Measurements from ENCODE around the gene SEC61A1.

Gene SEC61A1

DNA sequence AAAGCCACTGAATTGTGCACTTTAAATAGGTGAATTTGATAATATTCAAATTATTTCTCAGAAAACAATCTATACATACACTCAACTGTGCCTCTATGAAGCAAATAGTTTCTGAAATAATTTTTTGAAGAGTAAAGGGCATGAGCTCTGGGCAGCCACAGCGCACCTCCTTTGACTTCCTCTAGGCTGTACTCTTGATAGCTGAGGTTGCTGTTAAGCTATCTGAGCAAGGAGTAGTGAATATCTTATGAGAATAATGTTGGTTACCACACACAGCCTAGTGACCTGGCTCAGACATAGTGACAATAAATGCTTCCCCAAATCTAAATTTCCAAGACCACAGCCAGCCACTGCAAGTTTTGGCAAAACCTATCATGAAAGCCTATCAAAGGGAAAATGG is 11.6 kb upstream of the SEC61A1 start:
- no peak for TF ChIP-seq CTCF (IDR thresholded peaks at IDR 0.05; ENCODE audit: low read depth, low read length)

DNA sequence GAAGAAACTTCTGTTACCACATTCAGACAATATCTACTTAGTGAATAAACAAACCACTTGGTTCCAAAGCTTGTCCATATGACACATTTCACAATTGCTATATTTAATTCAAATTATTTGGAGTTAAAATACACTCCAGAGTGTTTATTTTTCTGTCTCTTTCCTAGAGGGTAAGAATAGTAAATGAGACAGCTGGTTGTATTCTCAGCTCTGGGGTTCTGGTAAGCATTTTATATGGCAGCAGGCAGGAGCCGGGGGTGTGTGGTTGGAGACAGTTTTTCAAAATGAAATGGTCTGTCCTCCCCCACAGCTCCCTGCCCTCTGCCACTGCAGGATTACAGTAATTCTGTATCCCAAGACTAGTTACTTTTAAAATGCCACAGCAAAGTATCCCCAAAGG is 10.9 kb upstream of the SEC61A1 start:
- H3K4me3 ChIP-seq (ENCODE audit: low read depth, low read length), result no peak overlapping the region
- TF ChIP-seq CTCF (IDR thresholded peaks at IDR 0.05; ENCODE audit: low read depth, low read length), result no peak

More for the DNA sequence above, 11.6 kb upstream of the SEC61A1 start:
- no peak overlapping the region for H3K4me3 ChIP-seq (ENCODE audit: low read depth, low read length)

- H3K4me3 ChIP-seq (ENCODE audit: low read depth, low read length), result no peak overlapping the region
- no peak for TF ChIP-seq CTCF (IDR thresholded peaks at IDR 0.05; ENCODE audit: low read depth, low read length)
Observed at GRCh38 chr3:128050597-128050996, 1.6 kb upstream of the SEC61A1 start.

DNA sequence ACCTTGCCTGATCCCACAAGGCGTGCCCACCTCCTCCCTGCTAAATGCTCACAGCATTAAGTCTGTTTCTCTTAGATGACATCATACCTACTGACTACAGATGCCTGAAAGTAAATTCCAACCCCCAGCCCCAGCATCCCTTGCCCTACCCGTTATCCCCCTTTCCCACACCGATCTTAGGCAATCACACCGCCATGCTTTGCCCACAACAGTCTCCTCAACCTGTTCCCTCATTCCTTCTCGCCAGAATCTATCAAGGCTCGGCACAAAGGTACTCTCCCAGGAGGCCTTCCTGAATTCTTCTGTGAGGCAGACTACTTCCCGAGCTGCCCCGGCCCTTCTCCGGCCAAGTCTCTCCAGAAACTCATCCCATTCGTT is 789 bp upstream of the SEC61A1 start:
- H3K4me3 ChIP-seq (ENCODE audit: low read depth, low read length), result peak overlapping the region; percentile 78
- no peak for TF ChIP-seq CTCF (IDR thresholded peaks at IDR 0.05; ENCODE audit: low read depth, low read length)

GRCh38 chr3:128052595-128053351 is 536 bp downstream of the SEC61A1 start:
- H3K4me3 ChIP-seq (ENCODE audit: low read depth, low read length), result peak overlapping the region; percentile 83
- no peak for TF ChIP-seq CTCF (IDR thresholded peaks at IDR 0.05; ENCODE audit: low read depth, low read length)

- H3K4me3 ChIP-seq (ENCODE audit: low read depth, low read length), result peak overlapping the region; percentile 83
Observed at GRCh38 chr3:128053614-128054013, 1.4 kb downstream of the SEC61A1 start.

More at GRCh38 chr3:128053614-128054013, 1.4 kb downstream of the SEC61A1 start:
- no peak for TF ChIP-seq CTCF (IDR thresholded peaks at IDR 0.05; ENCODE audit: low read depth, low read length)
